IMR-90 (cell line): Measurements from ENCODE around the gene SLC2A1. TPM values are rescaled to one million over a fixed set of nuclear protein-coding genes. Genes with fewer than 3 reads are reported as not detected.

Source experiments
- ATAC-seq: fragments of 200-7000 bp; cut with Tn5 transposase; 2 replicates; pipeline ENCODE4 v1.9.1; 2020; ENCODE audit warnings: low read depth, mild to moderate bottlenecking, moderate library complexity
- BruUV-seq: library from RNA; stranded (reverse); fragments of 400-500 nt; replicated peaks from 2 replicates; lab custom pipeline; 2021; lab: Mats Ljungman, UMichigan
- CTCF ChIA-PET: fragments of 300-600 bp; formaldehyde crosslinking; extraction: SDS; loops from one replicate; lab custom pipeline; 2021; ENCODE audit warnings: antibody characterized with exemption; lab: Yijun Ruan, JAX
- POLR2A ChIA-PET: fragments of 300-600 bp; sonication (Branson Sonifier 250); formaldehyde crosslinking; loops from one replicate; lab custom pipeline; 2022; ENCODE audit warnings: antibody characterized with exemption; ENCODE audit not compliant: unreplicated experiment; lab: Charles Lee
- DNase-seq: peaks from one replicate; pipeline ENCODE4 v3.0.0; 2013
- H2AFZ ChIP-seq: replicated peaks from 2 replicates; pipeline ENCODE3; 2013; ENCODE audit warnings: low read length, mild to moderate bottlenecking; ENCODE audit not compliant: poor library complexity
- H2AK5ac ChIP-seq: 2 replicates; pipeline ENCODE4 v1.6.1; 2013; ENCODE audit warnings: low read depth, low read length, inconsistent platforms
- H2AK9ac ChIP-seq: replicated peaks from 2 replicates; pipeline ENCODE3; 2013; ENCODE audit warnings: mild to moderate bottlenecking, low read depth, low read length, moderate library complexity; ENCODE audit not compliant: poor library complexity
- H2BK120ac ChIP-seq: 2 replicates; pipeline ENCODE4 v1.6.1; 2013; ENCODE audit warnings: low read depth, low read length, inconsistent platforms
- H2BK15ac ChIP-seq: 3 replicates; pipeline ENCODE4 v1.6.1; 2013; ENCODE audit warnings: low read depth, low read length, inconsistent platforms
- H2BK20ac ChIP-seq: 2 replicates; pipeline ENCODE4 v1.6.1; 2013; ENCODE audit warnings: low read depth, mild to moderate bottlenecking, inconsistent platforms, low read length, moderate library complexity
- H2BK5ac ChIP-seq: 2 replicates; pipeline ENCODE4 v1.6.1; 2013; ENCODE audit warnings: mild to moderate bottlenecking, low read depth, low read length, inconsistent platforms; ENCODE audit not compliant: poor library complexity, severe bottlenecking
- H3K14ac ChIP-seq: replicated peaks from 2 replicates; pipeline ENCODE4 v1.6.1; 2013; ENCODE audit warnings: low read depth, low read length, inconsistent platforms
- H3K18ac ChIP-seq: 2 replicates; pipeline ENCODE4 v1.6.1; 2013; ENCODE audit warnings: low read depth, low read length, control low read depth
- H3K23ac ChIP-seq: 2 replicates; pipeline ENCODE4 v1.6.1; 2013; ENCODE audit warnings: low read depth, low read length, inconsistent platforms
- H3K27ac ChIP-seq: 2 replicates; pipeline ENCODE4 v1.5.1; 2013; ENCODE audit warnings: mild to moderate bottlenecking, control low read depth, low read length; ENCODE audit not compliant: insufficient read depth
- H3K27me3 ChIP-seq: 2 replicates; pipeline ENCODE4 v1.6.1; 2013; ENCODE audit warnings: low read length; ENCODE audit not compliant: control insufficient read depth, insufficient read depth
- H3K36me3 ChIP-seq: 2 replicates; pipeline ENCODE4 v1.6.1; 2013; ENCODE audit warnings: low read length, mixed read lengths; ENCODE audit not compliant: control insufficient read depth, insufficient read depth
- H3K4ac ChIP-seq: 2 replicates; pipeline ENCODE4 v1.6.1; 2013; ENCODE audit warnings: low read depth, low read length, inconsistent platforms
- H3K4me1 ChIP-seq: 2 replicates; pipeline ENCODE4 v1.6.1; 2013; ENCODE audit warnings: low read length, mixed read lengths; ENCODE audit not compliant: control insufficient read depth, insufficient read depth
- H3K4me2 ChIP-seq: 2 replicates; pipeline ENCODE4 v1.6.1; 2013; ENCODE audit warnings: low read depth, mild to moderate bottlenecking, control low read depth, low read length, moderate library complexity
- H3K4me3 ChIP-seq: 2 replicates; pipeline ENCODE4 v1.5.1; 2013; ENCODE audit warnings: low read depth, mild to moderate bottlenecking, control low read depth, low read length, moderate library complexity; ENCODE audit not compliant: insufficient read depth
- H3K56ac ChIP-seq: 2 replicates; pipeline ENCODE4 v1.6.1; 2013; ENCODE audit warnings: low read length, inconsistent platforms; ENCODE audit not compliant: insufficient read depth; ENCODE audit errors: extremely low read depth
- H3K79me1 ChIP-seq, 2 experiments: 2 replicates each; pipeline ENCODE4 v1.6.1; 2013; ENCODE audit warnings: low read length in 2 of 2, inconsistent platforms in 1 of 2, low read depth in 1 of 2
- H3K9ac ChIP-seq: 2 replicates; pipeline ENCODE4 v1.6.1; 2013; ENCODE audit warnings: low read depth, low read length, control low read depth
- H3K9me1 ChIP-seq: 2 replicates; pipeline ENCODE4 v1.6.1; 2013; ENCODE audit warnings: low read length, inconsistent platforms; ENCODE audit not compliant: insufficient read depth
- H3K9me3 ChIP-seq: 2 replicates; pipeline ENCODE4 v1.6.1; 2013; ENCODE audit warnings: low read length; ENCODE audit not compliant: control insufficient read depth, insufficient read depth
- H4K20me1 ChIP-seq: 2 replicates; pipeline ENCODE4 v1.6.1; 2013; ENCODE audit warnings: low read length, inconsistent platforms; ENCODE audit not compliant: insufficient read depth
- H4K5ac ChIP-seq: 2 replicates; pipeline ENCODE4 v1.6.1; 2013; ENCODE audit warnings: mild to moderate bottlenecking, low read depth, low read length, control low read depth
- H4K8ac ChIP-seq, 2 experiments: 2 replicates each; pipeline ENCODE4 v1.6.1; 2013; ENCODE audit warnings: low read depth in 2 of 2, low read length in 2 of 2, control low read depth in 1 of 2, inconsistent platforms in 1 of 2
- H4K91ac ChIP-seq: 2 replicates; pipeline ENCODE4 v1.6.1; 2013; ENCODE audit warnings: low read depth, low read length, inconsistent platforms; ENCODE audit not compliant: insufficient read depth
- BHLHE40 ChIP-seq: fragments of 150-350 bp; IDR thresholded peaks from 2 replicates; pipeline ENCODE4 v1.6.1; 2016; ENCODE audit warnings: mild to moderate bottlenecking, low read depth, low read length
- CEBPB ChIP-seq: IDR thresholded peaks from 2 replicates; pipeline ENCODE4 v1.6.1; 2012; ENCODE audit warnings: low read depth, low read length, improper control_type of control experiment
- CHD1 ChIP-seq: IDR thresholded peaks from 2 replicates; pipeline ENCODE4 v1.6.1; 2012; ENCODE audit warnings: low read depth, low read length, improper control_type of control experiment
- FOS ChIP-seq: fragments of 150-350 bp; IDR thresholded peaks from 2 replicates; pipeline ENCODE4 v1.6.1; 2016; ENCODE audit warnings: low read depth, low read length
- MAFK ChIP-seq: IDR thresholded peaks from 2 replicates; pipeline ENCODE4 v1.6.1; 2012; ENCODE audit warnings: low read depth, low read length, improper control_type of control experiment
- MAZ ChIP-seq: IDR thresholded peaks from 2 replicates; pipeline ENCODE4 v1.6.1; 2012; ENCODE audit warnings: low read depth, mild to moderate bottlenecking, low read length, improper control_type of control experiment, moderate library complexity, borderline replicate concordance
- MXI1 ChIP-seq: IDR thresholded peaks from 2 replicates; pipeline ENCODE4 v1.6.1; 2012; ENCODE audit warnings: low read depth, mild to moderate bottlenecking, low read length, moderate library complexity, borderline replicate concordance
- NFE2L2 ChIP-seq: fragments of 150-350 bp; IDR thresholded peaks from 2 replicates; pipeline ENCODE4 v1.6.1; 2016; ENCODE audit warnings: low read depth, mild to moderate bottlenecking, low read length
- POLR2A ChIP-seq: IDR thresholded peaks from 2 replicates; pipeline ENCODE4 v1.6.1; 2012; ENCODE audit warnings: mild to moderate bottlenecking, low read depth, low read length
- RAD21 ChIP-seq: IDR thresholded peaks from 2 replicates; pipeline ENCODE4 v1.6.1; 2012; ENCODE audit warnings: low read length, improper control_type of control experiment
- RCOR1 ChIP-seq: IDR thresholded peaks from 2 replicates; pipeline ENCODE4 v1.6.1; 2012; ENCODE audit warnings: mild to moderate bottlenecking, low read length, improper control_type of control experiment; ENCODE audit not compliant: insufficient replicate concordance
- RFX5 ChIP-seq: IDR thresholded peaks from 2 replicates; pipeline ENCODE4 v1.8.0; 2012; ENCODE audit warnings: low read depth, mild to moderate bottlenecking, low read length, moderate library complexity
- SMC3 ChIP-seq: fragments of 150-350 bp; IDR thresholded peaks from 2 replicates; pipeline ENCODE4 v1.6.1; 2016; ENCODE audit warnings: low read depth, mild to moderate bottlenecking, antibody characterized with exemption, low read length, moderate library complexity
- WGBS, 2 experiments: methylation state at CpG; one replicate each; pipeline versions ENCODE4 v1.1.5 to v1.1.7; 2013; ENCODE audit warnings: missing lambda C conversion rate in 2 of 2; ENCODE audit not compliant: insufficient read length in 1 of 2; ENCODE audit errors: extremely low coverage in 2 of 2; 5-methylcytosine and 5-hydroxymethylcytosine counted together
- dilution Hi-C: fragments of 300-500 bp; cut with HindIII; formaldehyde crosslinking; loops from one replicate; pipeline ENCODE4 v1.14.3; 2018; ENCODE audit warnings: low sequenced_read_pairs; ENCODE audit not compliant: unreplicated experiment
- in situ Hi-C: fragments of 300-500 bp; cut with MboI; formaldehyde crosslinking; loops from 3 replicates; pipeline ENCODE4 v1.14.3; 2019; ENCODE audit warnings: low sequenced_read_pairs, inconsistent platforms, mixed read lengths
- intact Hi-C: fragments of 100-400 bp; cut with micrococcal nuclease; formaldehyde crosslinking; loops from 2 replicates; pipeline ENCODE4 v1.10.0; 2022
- polyA plus RNA-seq, 3 experiments: library from polyadenylated mRNA; depleted of rRNA; stranded (reverse); fragments of >200 nt; gene quantifications; 2 replicates each; pipeline ENCODE4 v1.2.3, GENCODE V29; 2012; ENCODE audit warnings: low replicate concordance in 1 of 3
- total RNA-seq: library from RNA; depleted of rRNA; stranded (reverse); fragments of >200 nt; gene quantifications from 2 replicates; pipeline ENCODE4 v1.2.3, GENCODE V29; 2012
- TF ChIP-seq, protein P1 (sequence below): conservative IDR thresholded peaks from 2 replicates; pipeline ENCODE4 v1.5.1; 2012; ENCODE audit warnings: mild to moderate bottlenecking, low read depth, low read length, improper control_type of control experiment
- TF ChIP-seq, protein P2 (sequence below): fragments of 150-350 bp; IDR thresholded peaks from 2 replicates; pipeline ENCODE4 v1.6.1; 2017; ENCODE audit warnings: mild to moderate bottlenecking, antibody characterized with exemption, low read length, low read depth
- TF ChIP-seq, protein P3 (sequence below): fragments of 150-350 bp; IDR thresholded peaks from 2 replicates; pipeline ENCODE4 v1.6.1; 2016; ENCODE audit warnings: low read depth, mild to moderate bottlenecking, low read length, moderate library complexity, borderline replicate concordance

The SLC2A1 gene
- total and polyA plus RNA-seq, 2 of the 4 experiments (the other 2 are of a cell fraction): 200 to 395 TPM

DNA sequence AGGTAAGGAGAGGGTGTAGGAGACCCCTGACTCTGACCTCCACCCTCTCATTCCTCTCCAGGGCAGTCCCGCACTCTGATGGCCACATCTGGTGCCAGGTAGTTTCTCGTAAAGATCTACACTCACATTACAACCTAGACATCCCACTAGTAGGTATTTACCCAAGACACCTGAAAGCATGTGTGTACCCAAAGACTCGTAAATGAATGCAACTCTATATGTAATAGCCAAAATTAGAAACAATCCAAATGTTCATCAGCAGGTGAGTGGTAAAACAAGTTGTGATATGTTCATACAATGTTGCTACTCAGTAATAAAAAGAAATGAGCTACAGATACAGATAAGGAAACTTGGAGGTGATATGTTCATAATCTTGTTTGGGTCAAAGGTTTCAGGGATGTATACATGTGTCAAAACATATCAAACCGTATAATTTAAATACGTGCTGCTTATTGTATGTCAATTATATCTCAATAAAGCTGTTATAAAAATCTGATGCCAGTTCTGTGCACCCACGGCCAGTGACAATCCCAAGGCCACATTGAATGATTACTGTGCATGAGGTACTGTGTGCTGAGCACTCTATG is 37.8 kb upstream of the SLC2A1 start:
- dilution Hi-C loops: no loop called here
- H3K4me1 ChIP-seq: peaks cover 7% of the 10 kb centered on the region
- H2BK15ac ChIP-seq: no peak overlapping the region
- no peaks in the 10 kb centered on the region for H3K9me3 ChIP-seq
- WGBS, 2 experiments: no CpG with 5 or more reads among the region's 6 CpGs
- no peaks in the 10 kb centered on the region for H3K79me1 ChIP-seq
- no peaks in the 10 kb centered on the region for H3K9me1 ChIP-seq
- no peak overlapping the region for H3K14ac ChIP-seq
- no peaks in the 10 kb centered on the region for H4K20me1 ChIP-seq
- no peak overlapping the region for H2AFZ ChIP-seq
- no peak overlapping the region for H4K91ac ChIP-seq
- no peak for DNase-seq
- H3K4me2 ChIP-seq: no peak overlapping the region
- H3K9ac ChIP-seq: no peak overlapping the region
- H2AK5ac ChIP-seq: no peak overlapping the region
- H4K5ac ChIP-seq: no peak overlapping the region
- H3K27me3 ChIP-seq: no peaks in the 10 kb centered on the region
- no peak overlapping the region for H3K4me3 ChIP-seq
- H2BK20ac ChIP-seq: no peak overlapping the region
- H3K36me3 ChIP-seq: no peaks in the 10 kb centered on the region
- BruUV-seq: no TSS peak
- CTCF ChIA-PET: no interaction called here
- no peak overlapping the region for H2BK5ac ChIP-seq
- H3K27ac ChIP-seq: no peak overlapping the region
- ATAC-seq: no peak
- TF ChIP-seq POLR2A: no peak
- TF ChIP-seq RFX5: no peak
- no peak for TF ChIP-seq NFE2L2
- TF ChIP-seq BHLHE40: no peak
- no peak for TF ChIP-seq CHD1
- no peak for TF ChIP-seq SMC3
- TF ChIP-seq, protein P1, sequence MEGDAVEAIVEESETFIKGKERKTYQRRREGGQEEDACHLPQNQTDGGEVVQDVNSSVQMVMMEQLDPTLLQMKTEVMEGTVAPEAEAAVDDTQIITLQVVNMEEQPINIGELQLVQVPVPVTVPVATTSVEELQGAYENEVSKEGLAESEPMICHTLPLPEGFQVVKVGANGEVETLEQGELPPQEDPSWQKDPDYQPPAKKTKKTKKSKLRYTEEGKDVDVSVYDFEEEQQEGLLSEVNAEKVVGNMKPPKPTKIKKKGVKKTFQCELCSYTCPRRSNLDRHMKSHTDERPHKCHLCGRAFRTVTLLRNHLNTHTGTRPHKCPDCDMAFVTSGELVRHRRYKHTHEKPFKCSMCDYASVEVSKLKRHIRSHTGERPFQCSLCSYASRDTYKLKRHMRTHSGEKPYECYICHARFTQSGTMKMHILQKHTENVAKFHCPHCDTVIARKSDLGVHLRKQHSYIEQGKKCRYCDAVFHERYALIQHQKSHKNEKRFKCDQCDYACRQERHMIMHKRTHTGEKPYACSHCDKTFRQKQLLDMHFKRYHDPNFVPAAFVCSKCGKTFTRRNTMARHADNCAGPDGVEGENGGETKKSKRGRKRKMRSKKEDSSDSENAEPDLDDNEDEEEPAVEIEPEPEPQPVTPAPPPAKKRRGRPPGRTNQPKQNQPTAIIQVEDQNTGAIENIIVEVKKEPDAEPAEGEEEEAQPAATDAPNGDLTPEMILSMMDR: no peak
- no peak for TF ChIP-seq RAD21
- TF ChIP-seq RCOR1: no peak
- TF ChIP-seq, protein P2, sequence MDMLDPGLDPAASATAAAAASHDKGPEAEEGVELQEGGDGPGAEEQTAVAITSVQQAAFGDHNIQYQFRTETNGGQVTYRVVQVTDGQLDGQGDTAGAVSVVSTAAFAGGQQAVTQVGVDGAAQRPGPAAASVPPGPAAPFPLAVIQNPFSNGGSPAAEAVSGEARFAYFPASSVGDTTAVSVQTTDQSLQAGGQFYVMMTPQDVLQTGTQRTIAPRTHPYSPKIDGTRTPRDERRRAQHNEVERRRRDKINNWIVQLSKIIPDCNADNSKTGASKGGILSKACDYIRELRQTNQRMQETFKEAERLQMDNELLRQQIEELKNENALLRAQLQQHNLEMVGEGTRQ: no peak
- TF ChIP-seq MXI1: no peak
- TF ChIP-seq MAZ: no peak
- TF ChIP-seq, protein P3, sequence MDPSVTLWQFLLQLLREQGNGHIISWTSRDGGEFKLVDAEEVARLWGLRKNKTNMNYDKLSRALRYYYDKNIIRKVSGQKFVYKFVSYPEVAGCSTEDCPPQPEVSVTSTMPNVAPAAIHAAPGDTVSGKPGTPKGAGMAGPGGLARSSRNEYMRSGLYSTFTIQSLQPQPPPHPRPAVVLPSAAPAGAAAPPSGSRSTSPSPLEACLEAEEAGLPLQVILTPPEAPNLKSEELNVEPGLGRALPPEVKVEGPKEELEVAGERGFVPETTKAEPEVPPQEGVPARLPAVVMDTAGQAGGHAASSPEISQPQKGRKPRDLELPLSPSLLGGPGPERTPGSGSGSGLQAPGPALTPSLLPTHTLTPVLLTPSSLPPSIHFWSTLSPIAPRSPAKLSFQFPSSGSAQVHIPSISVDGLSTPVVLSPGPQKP: no peak
- TF ChIP-seq FOS: no peak
- TF ChIP-seq MAFK: no peak
- no peak for TF ChIP-seq CEBPB
- no peak overlapping the region for H3K18ac ChIP-seq
- no peak overlapping the region for H4K8ac ChIP-seq
- H3K4ac ChIP-seq: no peak overlapping the region
- no peak overlapping the region for H2AK9ac ChIP-seq
- H3K23ac ChIP-seq: no peak overlapping the region
- no peak overlapping the region for H3K56ac ChIP-seq
- no peak overlapping the region for H2BK120ac ChIP-seq
- POLR2A ChIA-PET: no interaction called here
- in situ Hi-C loops: no loop called here
- intact Hi-C loops: no loop called here
